Measurements from ENCODE around the gene SEPTIN10.

SEPTIN10 gene

GRCh38 chr2:109523536-109524361 lies 90.0 kb downstream of the SEPTIN10 start:
- Histone ChIP-seq H3K9me3 (no peaks in the 10 kb centered on the region), H3K27me3 (no peaks in the 10 kb centered on the region), H3K4me3 (ENCODE audit: low read depth in 1 of 2, low read length in 1 of 2) (no peak overlapping the region), H3K36me3 (no peaks in the 10 kb centered on the region), H3K27ac (no peak overlapping the region), H3K4me1 (ENCODE audit: control insufficient read depth in 1 of 2, insufficient read depth in 1 of 2, low read depth in 1 of 2, low read length in 1 of 2) (no peaks in the 10 kb centered on the region)
- no peak for TF ChIP-seq CTCF (IDR thresholded peaks at IDR 0.05)

- no peak for TF ChIP-seq CTCF (IDR thresholded peaks at IDR 0.05)
- Histone ChIP-seq H3K9me3 (no peaks in the 10 kb centered on the region), H3K4me3 (ENCODE audit: low read depth in 1 of 2, low read length in 1 of 2) (no peak overlapping the region), H3K4me1 (ENCODE audit: control insufficient read depth in 1 of 2, insufficient read depth in 1 of 2, low read depth in 1 of 2, low read length in 1 of 2) (no peaks in the 10 kb centered on the region), H3K27me3 (no peaks in the 10 kb centered on the region), H3K36me3 (no peaks in the 10 kb centered on the region), H3K27ac (no peak overlapping the region)
Measured at GRCh38 chr2:109523121-109523520, 90.6 kb downstream of the SEPTIN10 start.

- Histone ChIP-seq H3K27me3 (no peaks in the 10 kb centered on the region), H3K4me1 (ENCODE audit: control insufficient read depth in 1 of 2, insufficient read depth in 1 of 2, low read depth in 1 of 2, low read length in 1 of 2) (no peaks in the 10 kb centered on the region), H3K9me3 (no peaks in the 10 kb centered on the region), H3K27ac (no peak overlapping the region), H3K4me3 (ENCODE audit: low read depth in 1 of 2, low read length in 1 of 2) (no peak overlapping the region), H3K36me3 (no peaks in the 10 kb centered on the region)
- no peak for TF ChIP-seq CTCF (IDR thresholded peaks at IDR 0.05)
Measured at GRCh38 chr2:109522063-109522374, 91.7 kb downstream of the SEPTIN10 start.

- Histone ChIP-seq H3K27ac (no peak overlapping the region), H3K27me3 (no peaks in the 10 kb centered on the region), H3K36me3 (no peaks in the 10 kb centered on the region), H3K4me1 (ENCODE audit: control insufficient read depth in 1 of 2, insufficient read depth in 1 of 2, low read depth in 1 of 2, low read length in 1 of 2) (no peaks in the 10 kb centered on the region), H3K4me3 (ENCODE audit: low read depth in 1 of 2, low read length in 1 of 2) (no peak overlapping the region), H3K9me3 (no peaks in the 10 kb centered on the region)
- TF ChIP-seq CTCF (IDR thresholded peaks at IDR 0.05), result no peak
Measured at GRCh38 chr2:109521233-109522062, 92.3 kb downstream of the SEPTIN10 start.

GRCh38 chr2:109519513-109519912 lies 94.3 kb downstream of the SEPTIN10 start:
- no peak overlapping the region for H3K27ac ChIP-seq
- H3K27me3 ChIP-seq, result no peaks in the 10 kb centered on the region
- no peaks in the 10 kb centered on the region for H3K36me3 ChIP-seq
- no peaks in the 10 kb centered on the region for H3K4me1 ChIP-seq (ENCODE audit: control insufficient read depth in 1 of 2, insufficient read depth in 1 of 2, low read depth in 1 of 2, low read length in 1 of 2)
- TF ChIP-seq CTCF (IDR thresholded peaks at IDR 0.05), result no peak
- no peak overlapping the region for H3K4me3 ChIP-seq (ENCODE audit: low read depth in 1 of 2, low read length in 1 of 2)
- H3K9me3 ChIP-seq, result no peaks in the 10 kb centered on the region

Data from neutrophil (primary cell).